PC-3 (cell line): ENCODE results near the gene GREB1L.

ENCODE experiments used
- CTCF ChIP-seq: fragments of 300-600 bp; sonication (generic); conservative IDR thresholded peaks from 2 replicates; pipeline ENCODE4 v1.5.1; 2017; ENCODE audit warnings: antibody characterized with exemption, low read depth, mild to moderate bottlenecking, low read length
- EZH2 ChIP-seq: fragments of 300-600 bp; sonication (generic); IDR thresholded peaks from one replicate; pipeline ENCODE4 v1.6.1; 2017; ENCODE audit warnings: antibody characterized with exemption, mild to moderate bottlenecking, low read length; ENCODE audit not compliant: unreplicated experiment
- EZH2phosphoT487 ChIP-seq: fragments of 300-600 bp; sonication (generic); IDR thresholded peaks from 2 replicates; pipeline ENCODE4 v1.6.1; 2018; ENCODE audit warnings: mild to moderate bottlenecking, antibody characterized with exemption, low read length, borderline replicate concordance

GRCh38 chr18:21468514-21469164, 226.6 kb downstream of the GREB1L start:
- TF ChIP-seq EZH2phosphoT487 (no peak), CTCF (no peak), EZH2 (no peak)
